GM23248 (cell line): ENCODE data around the gene RABL6.
"Not testable (repeated sequence)": the region's sequence is repeated elsewhere in the genome, so short reads cannot be mapped to it uniquely, and the experiment has no call there.

ENCODE experiments used
- EZH2 ChIP-seq: fragments of 200-600 bp; sonication (generic); IDR thresholded peaks from 2 replicates; pipeline ENCODE4 v1.6.1; 2018; ENCODE audit warnings: antibody characterized with exemption, mild to moderate bottlenecking; ENCODE audit not compliant: insufficient read depth, poor library complexity, severe bottlenecking
- EZH2phosphoT487 ChIP-seq: fragments of 200-600 bp; sonication (generic); IDR thresholded peaks from 2 replicates; pipeline ENCODE4 v1.6.1; 2018; ENCODE audit warnings: antibody characterized with exemption, moderate library complexity, mild to moderate bottlenecking, low read depth; ENCODE audit not compliant: insufficient read depth

- not testable (repeated sequence) for TF ChIP-seq EZH2, EZH2phosphoT487
These were observed 4.7 kb upstream of the RABL6 start for GRCh38 chr9:136803009-136803550.
